ENCODE data around the gene HCRTR1. TPM values are rescaled to one million over a fixed set of nuclear protein-coding genes. Genes with fewer than 3 reads are reported as not detected.

The HCRTR1 gene
- total and polyA plus RNA-seq, 10 of the 15 experiments (the other 5 are each of a cell fraction or from before 2014, with no cell fraction given): not detected

DNA sequence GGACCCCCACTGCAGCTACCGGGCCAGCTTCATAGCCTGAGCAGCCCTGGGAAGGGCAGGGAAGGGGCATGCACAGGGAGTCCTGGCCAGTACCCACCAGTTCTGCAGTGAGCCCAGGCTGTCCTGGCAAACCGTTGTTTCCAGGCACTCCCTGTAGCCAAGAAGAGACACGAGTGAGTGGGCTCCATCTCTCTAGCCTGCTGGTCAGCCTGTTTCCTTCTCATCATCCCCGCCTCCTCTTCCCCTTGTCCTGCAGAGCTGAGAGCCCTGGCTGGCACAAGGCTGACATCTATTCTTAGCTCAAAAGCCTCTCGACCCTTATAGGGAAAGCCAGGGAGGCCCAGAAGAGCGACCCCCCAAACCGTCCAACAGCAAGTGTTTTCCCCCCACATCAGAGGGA is 57.7 kb downstream of the HCRTR1 start (continued):
- TF ChIP-seq, protein P1, sequence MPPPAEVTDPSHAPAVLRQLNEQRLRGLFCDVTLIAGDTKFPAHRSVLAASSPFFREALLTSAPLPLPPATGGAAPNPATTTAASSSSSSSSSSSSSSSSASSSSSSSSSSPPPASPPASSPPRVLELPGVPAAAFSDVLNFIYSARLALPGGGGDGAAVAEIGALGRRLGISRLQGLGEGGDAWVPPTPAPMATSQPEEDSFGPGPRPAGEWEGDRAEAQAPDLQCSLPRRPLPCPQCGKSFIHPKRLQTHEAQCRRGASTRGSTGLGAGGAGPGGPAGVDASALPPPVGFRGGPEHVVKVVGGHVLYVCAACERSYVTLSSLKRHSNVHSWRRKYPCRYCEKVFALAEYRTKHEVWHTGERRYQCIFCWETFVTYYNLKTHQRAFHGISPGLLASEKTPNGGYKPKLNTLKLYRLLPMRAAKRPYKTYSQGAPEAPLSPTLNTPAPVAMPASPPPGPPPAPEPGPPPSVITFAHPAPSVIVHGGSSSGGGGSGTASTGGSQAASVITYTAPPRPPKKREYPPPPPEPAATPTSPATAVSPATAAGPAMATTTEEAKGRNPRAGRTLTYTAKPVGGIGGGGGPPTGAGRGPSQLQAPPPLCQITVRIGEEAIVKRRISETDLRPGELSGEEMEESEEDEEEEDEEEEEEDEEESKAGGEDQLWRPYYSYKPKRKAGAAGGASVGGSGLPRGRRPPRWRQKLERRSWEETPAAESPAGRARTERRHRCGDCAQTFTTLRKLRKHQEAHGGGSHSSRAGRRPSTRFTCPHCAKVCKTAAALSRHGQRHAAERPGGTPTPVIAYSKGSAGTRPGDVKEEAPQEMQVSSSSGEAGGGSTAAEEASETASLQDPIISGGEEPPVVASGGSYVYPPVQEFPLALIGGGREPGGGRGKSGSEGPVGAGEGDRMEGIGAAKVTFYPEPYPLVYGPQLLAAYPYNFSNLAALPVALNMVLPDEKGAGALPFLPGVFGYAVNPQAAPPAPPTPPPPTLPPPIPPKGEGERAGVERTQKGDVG (CRISPR knock-in tag; IDR thresholded peaks at IDR 0.05): no peak
- TF ChIP-seq PAX5 (IDR thresholded peaks at IDR 0.05; ENCODE audit: borderline replicate concordance, low read depth, low read length) (no peak), ZNF622 (IDR thresholded peaks at IDR 0.05) (no peak)

DNA sequence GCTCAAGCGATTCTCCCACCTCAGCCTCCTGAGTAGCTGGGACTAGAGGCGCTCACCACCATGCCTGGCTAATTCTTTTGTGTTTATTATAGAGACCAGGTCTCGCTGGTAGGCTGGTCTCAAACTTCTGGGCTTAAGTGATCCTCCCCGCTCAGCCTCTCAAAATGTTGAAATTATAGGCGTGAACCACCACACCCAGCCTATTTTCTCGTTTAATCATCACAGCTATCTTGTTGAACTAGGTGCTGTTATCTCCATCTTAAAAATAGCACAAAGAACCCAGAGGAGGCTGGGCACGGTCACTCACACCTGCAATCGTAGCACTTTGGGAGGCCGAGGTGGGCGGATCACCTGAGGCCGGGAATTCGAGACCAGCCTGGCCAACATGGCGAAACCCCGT is 58.3 kb downstream of the HCRTR1 start:
- DNase-seq (ENCODE audit: low read depth, low spot score): no peak
- ATAC-seq: no peak
- FAIRE-seq: no peak
- H3K9ac ChIP-seq (ENCODE audit: control insufficient read depth, insufficient read depth, low read length): no peak overlapping the region
- H3K36me3 ChIP-seq (ENCODE audit: control insufficient read depth in 2 of 2, insufficient read depth in 2 of 2, low read length in 1 of 2): no peaks in the 10 kb centered on the region
- BruUV-seq (replicated peaks): no TSS peak
- no peak overlapping the region for H3K4me2 ChIP-seq (ENCODE audit: control insufficient read depth, insufficient read depth)
- in situ Hi-C loops (cut with MboI) (no loop called here), intact Hi-C loops (cut with micrococcal nuclease; ENCODE audit: unreplicated experiment) (no loop called here)
- 0 out of 4 replicates have a peak, but pooled peaks cover 0 to 1% of the 10 kb centered on the region in 2 experiments for H3K27me3 ChIP-seq (replicated peaks in 1 of 2; ENCODE audit: control insufficient read depth in 2 of 2, insufficient read depth in 2 of 2, low read length in 1 of 2)
- H2AFZ ChIP-seq (ENCODE audit: control insufficient read depth, low read depth, low read length): no peak overlapping the region
- H3K4me1 ChIP-seq (ENCODE audit: control insufficient read depth, insufficient read depth, low read length): no peaks in the 10 kb centered on the region
- H4K20me1 ChIP-seq (ENCODE audit: control insufficient read depth, insufficient read depth): no peaks in the 10 kb centered on the region
- CTCF ChIA-PET: interaction anchor here (2.2 kb wide), 1 partner anchor 11 kb away, joined by 11 read pairs; no protein-coding TSS in a partner anchor
- SMC1A ChIA-PET (ENCODE audit: uncharacterized antibody, unreplicated experiment): interaction anchor here (0.7 kb wide), 1 partner anchor 9 kb away, joined by 3 read pairs; no protein-coding TSS in a partner anchor
- no peak overlapping the region for H3K4me3 ChIP-seq
- H3K27ac ChIP-seq (ENCODE audit: control insufficient read depth, insufficient read depth): no peak overlapping the region
- no peaks in the 10 kb centered on the region for H3K9me3 ChIP-seq (replicated peaks; ENCODE audit: control insufficient read depth, insufficient read depth, low read length)
- POLR2A ChIA-PET: no interaction called here
- RAD21 ChIA-PET (ENCODE audit: unreplicated experiment): no interaction called here
- WGBS (ENCODE audit: insufficient coverage, insufficient replicate concordance, low lambda C conversion rate, missing lambda C conversion rate): 36% methylated on average over 14 of the region's 14 CpGs
- H3K79me2 ChIP-seq (ENCODE audit: control insufficient read depth, insufficient read depth, low read length): no peaks in the 10 kb centered on the region
- TF ChIP-seq EP300 (IDR thresholded peaks at IDR 0.05; ENCODE audit: borderline replicate concordance in 1 of 2, control insufficient read depth in 1 of 2, low read depth in 2 of 2, low read length in 2 of 2): no peak
- TF ChIP-seq CREM (IDR thresholded peaks at IDR 0.05; ENCODE audit: low read depth): no peak
- no peak for TF ChIP-seq MXI1 (IDR thresholded peaks at IDR 0.05; ENCODE audit: low read depth, low read length)
- TF ChIP-seq ZZZ3 (IDR thresholded peaks at IDR 0.05; ENCODE audit: control insufficient read depth, insufficient read length, low read depth): no peak
- TF ChIP-seq, protein P2, sequence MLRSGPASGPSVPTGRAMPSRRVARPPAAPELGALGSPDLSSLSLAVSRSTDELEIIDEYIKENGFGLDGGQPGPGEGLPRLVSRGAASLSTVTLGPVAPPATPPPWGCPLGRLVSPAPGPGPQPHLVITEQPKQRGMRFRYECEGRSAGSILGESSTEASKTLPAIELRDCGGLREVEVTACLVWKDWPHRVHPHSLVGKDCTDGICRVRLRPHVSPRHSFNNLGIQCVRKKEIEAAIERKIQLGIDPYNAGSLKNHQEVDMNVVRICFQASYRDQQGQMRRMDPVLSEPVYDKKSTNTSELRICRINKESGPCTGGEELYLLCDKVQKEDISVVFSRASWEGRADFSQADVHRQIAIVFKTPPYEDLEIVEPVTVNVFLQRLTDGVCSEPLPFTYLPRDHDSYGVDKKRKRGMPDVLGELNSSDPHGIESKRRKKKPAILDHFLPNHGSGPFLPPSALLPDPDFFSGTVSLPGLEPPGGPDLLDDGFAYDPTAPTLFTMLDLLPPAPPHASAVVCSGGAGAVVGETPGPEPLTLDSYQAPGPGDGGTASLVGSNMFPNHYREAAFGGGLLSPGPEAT (IDR thresholded peaks at IDR 0.05; ENCODE audit: low read depth): no peak
- no peak for TF ChIP-seq POLR2AphosphoS5 (IDR thresholded peaks at IDR 0.05; ENCODE audit: low read length)
- TF ChIP-seq, protein P3, sequence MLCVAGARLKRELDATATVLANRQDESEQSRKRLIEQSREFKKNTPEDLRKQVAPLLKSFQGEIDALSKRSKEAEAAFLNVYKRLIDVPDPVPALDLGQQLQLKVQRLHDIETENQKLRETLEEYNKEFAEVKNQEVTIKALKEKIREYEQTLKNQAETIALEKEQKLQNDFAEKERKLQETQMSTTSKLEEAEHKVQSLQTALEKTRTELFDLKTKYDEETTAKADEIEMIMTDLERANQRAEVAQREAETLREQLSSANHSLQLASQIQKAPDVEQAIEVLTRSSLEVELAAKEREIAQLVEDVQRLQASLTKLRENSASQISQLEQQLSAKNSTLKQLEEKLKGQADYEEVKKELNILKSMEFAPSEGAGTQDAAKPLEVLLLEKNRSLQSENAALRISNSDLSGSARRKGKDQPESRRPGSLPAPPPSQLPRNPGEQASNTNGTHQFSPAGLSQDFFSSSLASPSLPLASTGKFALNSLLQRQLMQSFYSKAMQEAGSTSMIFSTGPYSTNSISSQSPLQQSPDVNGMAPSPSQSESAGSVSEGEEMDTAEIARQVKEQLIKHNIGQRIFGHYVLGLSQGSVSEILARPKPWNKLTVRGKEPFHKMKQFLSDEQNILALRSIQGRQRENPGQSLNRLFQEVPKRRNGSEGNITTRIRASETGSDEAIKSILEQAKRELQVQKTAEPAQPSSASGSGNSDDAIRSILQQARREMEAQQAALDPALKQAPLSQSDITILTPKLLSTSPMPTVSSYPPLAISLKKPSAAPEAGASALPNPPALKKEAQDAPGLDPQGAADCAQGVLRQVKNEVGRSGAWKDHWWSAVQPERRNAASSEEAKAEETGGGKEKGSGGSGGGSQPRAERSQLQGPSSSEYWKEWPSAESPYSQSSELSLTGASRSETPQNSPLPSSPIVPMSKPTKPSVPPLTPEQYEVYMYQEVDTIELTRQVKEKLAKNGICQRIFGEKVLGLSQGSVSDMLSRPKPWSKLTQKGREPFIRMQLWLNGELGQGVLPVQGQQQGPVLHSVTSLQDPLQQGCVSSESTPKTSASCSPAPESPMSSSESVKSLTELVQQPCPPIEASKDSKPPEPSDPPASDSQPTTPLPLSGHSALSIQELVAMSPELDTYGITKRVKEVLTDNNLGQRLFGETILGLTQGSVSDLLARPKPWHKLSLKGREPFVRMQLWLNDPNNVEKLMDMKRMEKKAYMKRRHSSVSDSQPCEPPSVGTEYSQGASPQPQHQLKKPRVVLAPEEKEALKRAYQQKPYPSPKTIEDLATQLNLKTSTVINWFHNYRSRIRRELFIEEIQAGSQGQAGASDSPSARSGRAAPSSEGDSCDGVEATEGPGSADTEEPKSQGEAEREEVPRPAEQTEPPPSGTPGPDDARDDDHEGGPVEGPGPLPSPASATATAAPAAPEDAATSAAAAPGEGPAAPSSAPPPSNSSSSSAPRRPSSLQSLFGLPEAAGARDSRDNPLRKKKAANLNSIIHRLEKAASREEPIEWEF (IDR thresholded peaks at IDR 0.05; ENCODE audit: insufficient replicate concordance, low read depth, low read length): no peak
- TF ChIP-seq HDGF (IDR thresholded peaks at IDR 0.05): no peak
- TF ChIP-seq, protein P4, sequence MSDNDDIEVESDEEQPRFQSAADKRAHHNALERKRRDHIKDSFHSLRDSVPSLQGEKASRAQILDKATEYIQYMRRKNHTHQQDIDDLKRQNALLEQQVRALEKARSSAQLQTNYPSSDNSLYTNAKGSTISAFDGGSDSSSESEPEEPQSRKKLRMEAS (IDR thresholded peaks at IDR 0.05; ENCODE audit: low read depth, low read length): no peak
- no peak for TF ChIP-seq ZBED1 (IDR thresholded peaks at IDR 0.05; ENCODE audit: borderline replicate concordance)
